Suprapubic skin (tissue), 4 donors: Measurements from ENCODE around the gene CDKN1A. TPM values are rescaled to one million over a fixed set of nuclear protein-coding genes. Genes with fewer than 3 reads are reported as not detected.

ENCODE experiments used
- DNase-seq, 2 donors: peaks; one replicate each; pipeline ENCODE4 v3.0.0-alpha.2; 2019; ENCODE audit warnings: low spot score in 2 of 2
- H3K27ac ChIP-seq: fragments of 200-600 bp; sonication (generic); one replicate; pipeline ENCODE4 v1.5.1; 2019
- H3K27me3 ChIP-seq: fragments of 200-600 bp; sonication (generic); one replicate; pipeline ENCODE4 v1.5.1; 2019
- H3K36me3 ChIP-seq: fragments of 200-600 bp; sonication (generic); one replicate; pipeline ENCODE4 v1.5.1; 2019
- H3K4me1 ChIP-seq: fragments of 200-600 bp; sonication (generic); one replicate; pipeline ENCODE4 v1.5.1; 2019
- H3K4me3 ChIP-seq: fragments of 200-600 bp; sonication (generic); one replicate; pipeline ENCODE4 v1.5.1; 2019; ENCODE audit warnings: mild to moderate bottlenecking
- H3K9me3 ChIP-seq: fragments of 200-600 bp; sonication (generic); one replicate; pipeline ENCODE4 v1.5.1; 2019
- EP300 ChIP-seq: sonication (generic); formaldehyde crosslinking; IDR thresholded peaks from one replicate; pipeline ENCODE4 v1.6.1; 2017; ENCODE audit warnings: antibody characterized with exemption
- POLR2A ChIP-seq, 2 donors: fragments of 450-650 bp; IDR thresholded peaks; one replicate each; pipeline ENCODE4 v1.6.1; 2017; ENCODE audit warnings: antibody characterized with exemption in 2 of 2, mild to moderate bottlenecking in 2 of 2, moderate library complexity in 2 of 2
- POLR2AphosphoS5 ChIP-seq, 3 donors: sonication (generic); formaldehyde crosslinking; IDR thresholded peaks; one replicate each; pipeline ENCODE4 v1.6.1; 2017; ENCODE audit warnings: antibody characterized with exemption in 3 of 3
- WGBS: methylation state at CpG from one replicate; pipeline ENCODE4 v1.1.5; 2018; 5-methylcytosine and 5-hydroxymethylcytosine counted together
- total RNA-seq, 4 donors: library from RNA; depleted of rRNA; stranded (reverse); fragments of >200 nt; gene quantifications; one replicate each; pipeline ENCODE4 v1.1.0, GENCODE V29; 2016
- TF ChIP-seq, protein P1 (sequence below), 2 donors: fragments of 200-600 bp in 1 of 2; fragments of 450-650 bp in 1 of 2; sonication (generic) in 1 of 2; IDR thresholded peaks; one replicate each; pipeline ENCODE4 v1.5.1; 2016 to 2019; ENCODE audit warnings: antibody characterized with exemption in 2 of 2, mild to moderate bottlenecking in 1 of 2, moderate library complexity in 1 of 2

Gene CDKN1A
- total RNA-seq, 4 donors from 2014 or later = 138 to 315 (median 207) TPM

DNA sequence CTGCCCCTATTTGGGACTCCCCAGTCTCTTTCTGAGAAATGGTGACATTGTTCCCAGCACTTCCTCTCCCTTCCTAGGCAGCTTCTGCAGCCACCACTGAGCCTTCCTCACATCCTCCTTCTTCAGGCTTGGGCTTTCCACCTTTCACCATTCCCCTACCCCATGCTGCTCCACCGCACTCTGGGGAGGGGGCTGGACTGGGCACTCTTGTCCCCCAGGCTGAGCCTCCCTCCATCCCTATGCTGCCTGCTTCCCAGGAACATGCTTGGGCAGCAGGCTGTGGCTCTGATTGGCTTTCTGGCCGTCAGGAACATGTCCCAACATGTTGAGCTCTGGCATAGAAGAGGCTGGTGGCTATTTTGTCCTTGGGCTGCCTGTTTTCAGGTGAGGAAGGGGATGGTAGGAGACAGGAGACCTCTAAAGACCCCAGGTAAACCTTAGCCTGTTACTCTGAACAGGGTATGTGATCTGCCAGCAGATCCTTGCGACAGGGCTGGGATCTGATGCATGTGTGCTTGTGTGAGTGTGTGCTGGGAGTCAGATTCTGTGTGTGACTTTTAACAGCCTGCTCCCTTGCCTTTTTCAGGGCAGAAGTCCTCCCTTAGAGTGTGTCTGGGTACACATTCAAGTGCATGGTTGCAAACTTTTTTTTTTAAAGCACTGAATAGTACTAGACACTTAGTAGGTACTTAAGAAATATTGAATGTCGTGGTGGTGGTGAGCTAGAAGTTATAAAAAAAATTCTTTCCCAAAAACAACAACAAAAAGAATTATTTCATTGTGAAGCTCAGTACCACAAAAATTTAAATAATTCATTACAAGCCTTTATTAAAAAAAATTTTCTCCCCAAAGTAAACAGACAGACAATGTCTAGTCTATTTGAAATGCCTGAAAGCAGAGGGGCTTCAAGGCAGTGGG lies 2.1 kb upstream of the CDKN1A start:
- H3K4me3 ChIP-seq = no peak overlapping the region
- no peaks in the 10 kb centered on the region for H3K36me3 ChIP-seq
- peak overlapping the region; percentile 100 for H3K27ac ChIP-seq
- DNase-seq = no peak
- peaks cover 32% of the 10 kb centered on the region for H3K4me1 ChIP-seq
- no peak for TF ChIP-seq POLR2A (IDR thresholded peaks at IDR 0.05)
- no peak for TF ChIP-seq EP300
- TF ChIP-seq POLR2AphosphoS5 (IDR thresholded peaks at IDR 0.05) = no peak
- TF ChIP-seq, protein P1, sequence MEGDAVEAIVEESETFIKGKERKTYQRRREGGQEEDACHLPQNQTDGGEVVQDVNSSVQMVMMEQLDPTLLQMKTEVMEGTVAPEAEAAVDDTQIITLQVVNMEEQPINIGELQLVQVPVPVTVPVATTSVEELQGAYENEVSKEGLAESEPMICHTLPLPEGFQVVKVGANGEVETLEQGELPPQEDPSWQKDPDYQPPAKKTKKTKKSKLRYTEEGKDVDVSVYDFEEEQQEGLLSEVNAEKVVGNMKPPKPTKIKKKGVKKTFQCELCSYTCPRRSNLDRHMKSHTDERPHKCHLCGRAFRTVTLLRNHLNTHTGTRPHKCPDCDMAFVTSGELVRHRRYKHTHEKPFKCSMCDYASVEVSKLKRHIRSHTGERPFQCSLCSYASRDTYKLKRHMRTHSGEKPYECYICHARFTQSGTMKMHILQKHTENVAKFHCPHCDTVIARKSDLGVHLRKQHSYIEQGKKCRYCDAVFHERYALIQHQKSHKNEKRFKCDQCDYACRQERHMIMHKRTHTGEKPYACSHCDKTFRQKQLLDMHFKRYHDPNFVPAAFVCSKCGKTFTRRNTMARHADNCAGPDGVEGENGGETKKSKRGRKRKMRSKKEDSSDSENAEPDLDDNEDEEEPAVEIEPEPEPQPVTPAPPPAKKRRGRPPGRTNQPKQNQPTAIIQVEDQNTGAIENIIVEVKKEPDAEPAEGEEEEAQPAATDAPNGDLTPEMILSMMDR (IDR thresholded peaks at IDR 0.05) = no peak
- no peaks in the 10 kb centered on the region for H3K27me3 ChIP-seq
- H3K9me3 ChIP-seq = no peaks in the 10 kb centered on the region
- WGBS = 72% methylated on average over 4 of the region's 4 CpGs

DNA sequence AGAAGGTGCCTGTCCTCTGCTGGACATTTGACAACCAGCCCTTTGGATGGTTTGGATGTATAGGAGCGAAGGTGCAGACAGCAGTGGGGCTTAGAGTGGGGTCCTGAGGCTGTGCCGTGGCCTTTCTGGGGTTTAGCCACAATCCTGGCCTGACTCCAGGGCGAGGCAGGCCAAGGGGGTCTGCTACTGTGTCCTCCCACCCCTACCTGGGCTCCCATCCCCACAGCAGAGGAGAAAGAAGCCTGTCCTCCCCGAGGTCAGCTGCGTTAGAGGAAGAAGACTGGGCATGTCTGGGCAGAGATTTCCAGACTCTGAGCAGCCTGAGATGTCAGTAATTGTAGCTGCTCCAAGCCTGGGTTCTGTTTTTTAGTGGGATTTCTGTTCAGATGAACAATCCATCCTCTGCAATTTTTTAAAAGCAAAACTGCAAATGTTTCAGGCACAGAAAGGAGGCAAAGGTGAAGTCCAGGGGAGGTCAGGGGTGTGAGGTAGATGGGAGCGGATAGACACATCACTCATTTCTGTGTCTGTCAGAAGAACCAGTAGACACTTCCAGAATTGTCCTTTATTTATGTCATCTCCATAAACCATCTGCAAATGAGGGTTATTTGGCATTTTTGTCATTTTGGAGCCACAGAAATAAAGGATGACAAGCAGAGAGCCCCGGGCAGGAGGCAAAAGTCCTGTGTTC lies 1.3 kb upstream of the CDKN1A start:
- TF ChIP-seq, protein P1 (IDR thresholded peaks at IDR 0.05) = no peak
- no peak for TF ChIP-seq POLR2AphosphoS5 (IDR thresholded peaks at IDR 0.05)
- TF ChIP-seq POLR2A (IDR thresholded peaks at IDR 0.05) = no peak
- no peak for TF ChIP-seq EP300
- WGBS = 42% methylated on average over 7 of the region's 7 CpGs
- peaks cover 40% of the 10 kb centered on the region for H3K4me1 ChIP-seq
- no peaks in the 10 kb centered on the region for H3K36me3 ChIP-seq
- DNase-seq = no peak
- H3K4me3 ChIP-seq = peak overlapping the region; percentile 97
- H3K9me3 ChIP-seq = no peaks in the 10 kb centered on the region
- H3K27me3 ChIP-seq = no peaks in the 10 kb centered on the region
- H3K27ac ChIP-seq = peak overlapping the region; percentile 100

DNA sequence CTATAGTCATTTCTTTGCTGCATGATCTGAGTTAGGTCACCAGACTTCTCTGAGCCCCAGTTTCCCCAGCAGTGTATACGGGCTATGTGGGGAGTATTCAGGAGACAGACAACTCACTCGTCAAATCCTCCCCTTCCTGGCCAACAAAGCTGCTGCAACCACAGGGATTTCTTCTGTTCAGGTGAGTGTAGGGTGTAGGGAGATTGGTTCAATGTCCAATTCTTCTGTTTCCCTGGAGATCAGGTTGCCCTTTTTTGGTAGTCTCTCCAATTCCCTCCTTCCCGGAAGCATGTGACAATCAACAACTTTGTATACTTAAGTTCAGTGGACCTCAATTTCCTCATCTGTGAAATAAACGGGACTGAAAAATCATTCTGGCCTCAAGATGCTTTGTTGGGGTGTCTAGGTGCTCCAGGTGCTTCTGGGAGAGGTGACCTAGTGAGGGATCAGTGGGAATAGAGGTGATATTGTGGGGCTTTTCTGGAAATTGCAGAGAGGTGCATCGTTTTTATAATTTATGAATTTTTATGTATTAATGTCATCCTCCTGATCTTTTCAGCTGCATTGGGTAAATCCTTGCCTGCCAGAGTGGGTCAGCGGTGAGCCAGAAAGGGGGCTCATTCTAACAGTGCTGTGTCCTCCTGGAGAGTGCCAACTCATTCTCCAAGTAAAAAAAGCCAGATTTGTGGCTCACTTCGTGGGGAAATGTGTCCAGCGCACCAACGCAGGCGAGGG lies 594 bp upstream of the CDKN1A start:
- Histone ChIP-seq H3K4me1 (peaks cover 48% of the 10 kb centered on the region), H3K27me3 (no peaks in the 10 kb centered on the region), H3K27ac (peak overlapping the region; percentile 100), H3K4me3 (peak overlapping the region; percentile 97), H3K36me3 (no peaks in the 10 kb centered on the region), H3K9me3 (no peaks in the 10 kb centered on the region)
- WGBS = 10% methylated on average over 10 of the region's 10 CpGs
- no peak for DNase-seq
- TF ChIP-seq EP300 = no peak
- TF ChIP-seq POLR2A (IDR thresholded peaks at IDR 0.05) = no peak
- TF ChIP-seq, protein P1 (IDR thresholded peaks at IDR 0.05) = no peak
- TF ChIP-seq POLR2AphosphoS5 (IDR thresholded peaks at IDR 0.05) = no peak

DNA sequence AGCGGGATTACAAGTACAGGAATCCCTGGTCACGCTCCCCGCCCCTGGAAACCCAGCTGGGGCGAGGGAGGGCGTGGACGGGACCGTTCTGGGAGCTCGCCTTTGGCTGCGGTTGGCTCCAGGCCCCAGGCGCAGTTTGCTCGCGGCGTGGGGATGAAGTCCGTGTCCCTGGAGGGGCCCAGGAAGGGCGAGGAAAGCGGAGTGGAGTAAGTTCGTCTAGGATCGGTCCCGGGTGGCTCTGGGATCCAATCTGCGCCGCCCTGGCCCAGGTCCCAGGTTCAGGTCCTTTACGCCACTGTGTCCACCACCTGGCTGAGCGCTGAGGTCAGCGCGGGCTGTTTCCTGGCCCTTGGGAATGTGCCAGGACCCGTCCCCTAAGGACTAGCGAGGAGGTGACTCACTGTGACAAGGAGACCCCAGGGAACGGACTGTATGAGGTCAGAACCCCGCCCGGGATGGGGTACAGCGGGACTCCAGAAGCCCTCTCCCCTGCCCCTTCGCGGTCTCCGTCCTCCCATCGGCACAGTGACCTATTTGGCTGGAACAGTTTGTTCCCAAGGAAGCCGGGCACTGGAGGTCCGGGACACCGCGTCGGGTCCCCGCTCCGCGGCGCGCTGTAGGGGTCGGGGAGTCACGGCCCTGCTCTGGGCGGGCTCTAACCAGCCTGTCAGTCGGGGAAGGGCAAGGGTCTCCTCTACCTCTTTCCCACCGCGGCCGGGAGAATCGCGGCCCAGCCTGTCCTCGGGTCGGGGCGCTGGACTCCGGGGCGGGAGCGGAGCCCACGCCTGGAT lies 724 bp downstream of the CDKN1A start:
- Histone ChIP-seq H3K9me3 (no peaks in the 10 kb centered on the region), H3K4me1 (peaks cover 61% of the 10 kb centered on the region), H3K27me3 (no peaks in the 10 kb centered on the region), H3K4me3 (peak overlapping the region; percentile 97), H3K36me3 (peaks cover 9% of the 10 kb centered on the region), H3K27ac (peak overlapping the region; percentile 100)
- WGBS = 0% methylated on average over 7 of the region's 61 CpGs
- DNase-seq = peak; percentile 94 to 95
- TF ChIP-seq EP300 = peak; percentile 63
- TF ChIP-seq, protein P1 (IDR thresholded peaks at IDR 0.05) = no peak
- peak; percentile 49 to 95 (median 83) for TF ChIP-seq POLR2AphosphoS5 (IDR thresholded peaks at IDR 0.05)
- peak in 1 of 2 donors; percentile 75 for TF ChIP-seq POLR2A (IDR thresholded peaks at IDR 0.05)
